Heart left ventricle (tissue), 13 donors: ENCODE data around the gene TNIP1.

Experiments used
- CTCF ChIP-seq, 12 donors: fragments of 200-600 bp; sonication (generic) in 4 of 12; IDR thresholded peaks; one replicate each; pipeline versions ENCODE4 v1.5.0 to v1.8.0; 2018 to 2022; ENCODE audit warnings: antibody characterized with exemption in 12 of 12, mild to moderate bottlenecking in 5 of 12
- POLR2A ChIP-seq, 2 donors: fragments of 450-650 bp; IDR thresholded peaks; one replicate each; pipeline ENCODE4 v1.6.1; 2017; ENCODE audit warnings: antibody characterized with exemption in 2 of 2, mild to moderate bottlenecking in 2 of 2, moderate library complexity in 2 of 2
- donor health status: ischemic (EF 13 %, LVEDD 7.1; RV severe dilation, severe dysfunction).
- donor health status: DM: no; HTN: yes; CAD: no.
- donor health status: DM: no; HTN: no; CAD: no.
- donor health status: ischemic (EF 25% LVEDD 6.9; RV normal size, moderate dysfunction).
- donor health status: ischemic (EF 25% LVEDD 5.7; RV mildly dilated, moderate dysfunction).
- donor health status: ischemic (EF 35%, LVEDD 5.7; RV mildly dilated, moderate dysfunction).
- donor health status: nonischemic (EF 11% LVEDD 7.7; RV severe dilation, severe dysfunction).
- donor health status: DM: yes; HTN: yes; CAD: no.
- donor health status: PGD.
- donor health status: ischemic (EF 29% LVEDD 5.4; RV normal size, mild dysfunction).
- donor health status: nonischemic (EF 23%, LVEDD 6.1; RV moderate dilation, normal function).

GRCh38 chr5:151077419-151077818 is 3.4 kb downstream of the TNIP1 start:
- TF ChIP-seq CTCF (IDR thresholded peaks at IDR 0.05) (no peak), POLR2A (IDR thresholded peaks at IDR 0.05) (no peak)
